H9 (cell line): ENCODE results near the gene RIIAD1. TPM values are rescaled to one million over a fixed set of nuclear protein-coding genes. Genes with fewer than 3 reads are reported as not detected.

Source experiments
- DNase-seq: peaks from one replicate; pipeline ENCODE4 v3.0.0-alpha.2; 2017
- H2AFZ ChIP-seq: one replicate; pipeline ENCODE4 v1.6.1; 2013; ENCODE audit warnings: mild to moderate bottlenecking, low read length, control low read depth, moderate library complexity
- H2AK5ac ChIP-seq: 2 replicates; pipeline ENCODE4 v1.6.1; 2013; ENCODE audit warnings: low read length, control low read depth, mixed read lengths; ENCODE audit not compliant: insufficient read length
- H2BK120ac ChIP-seq: one replicate; pipeline ENCODE4 v1.6.1; 2013; ENCODE audit warnings: low read depth, mild to moderate bottlenecking, low read length, control low read depth, inconsistent platforms; ENCODE audit not compliant: poor library complexity, severe bottlenecking
- H2BK12ac ChIP-seq: 2 replicates; pipeline ENCODE4 v1.6.1; 2013; ENCODE audit warnings: low read length, control low read depth, mixed read lengths, low read depth; ENCODE audit not compliant: insufficient read length
- H2BK15ac ChIP-seq: 2 replicates; pipeline ENCODE4 v1.6.1; 2013; ENCODE audit warnings: low read depth, low read length, control low read depth
- H2BK20ac ChIP-seq: one replicate; pipeline ENCODE4 v1.6.1; 2013; ENCODE audit warnings: low read depth, mild to moderate bottlenecking, low read length, control low read depth, inconsistent platforms; ENCODE audit not compliant: poor library complexity, severe bottlenecking
- H2BK5ac ChIP-seq: 2 replicates; pipeline ENCODE4 v1.6.1; 2013; ENCODE audit warnings: low read length, control low read depth, mixed read lengths; ENCODE audit not compliant: insufficient read length
- H3K14ac ChIP-seq: 2 replicates; pipeline ENCODE4 v1.6.1; 2013; ENCODE audit warnings: low read length, control low read depth; ENCODE audit not compliant: insufficient read depth
- H3K18ac ChIP-seq: 2 replicates; pipeline ENCODE4 v1.6.1; 2013; ENCODE audit warnings: low read depth, mild to moderate bottlenecking, mixed read lengths, low read length, control low read depth; ENCODE audit not compliant: insufficient read length
- H3K23ac ChIP-seq: 2 replicates; pipeline ENCODE4 v1.6.1; 2013; ENCODE audit warnings: low read length, control low read depth, mixed read lengths, low read depth; ENCODE audit not compliant: insufficient read length
- H3K23me2 ChIP-seq: 2 replicates; pipeline ENCODE4 v1.6.1; 2013; ENCODE audit warnings: low read depth, mild to moderate bottlenecking, mixed read lengths, low read length, control low read depth; ENCODE audit not compliant: insufficient read length, poor library complexity, severe bottlenecking
- H3K27ac ChIP-seq: 2 replicates; pipeline ENCODE4 v1.5.1; 2013; ENCODE audit warnings: low read length, control low read depth, mixed read lengths, low read depth; ENCODE audit not compliant: insufficient read length
- H3K27me3 ChIP-seq: 2 replicates; pipeline ENCODE4 v1.6.1; 2013; ENCODE audit warnings: low read length, control low read depth, inconsistent platforms; ENCODE audit not compliant: insufficient read depth
- H3K4ac ChIP-seq: 2 replicates; pipeline ENCODE4 v1.6.1; 2013; ENCODE audit warnings: low read depth, mild to moderate bottlenecking, control low read depth, inconsistent platforms, low read length, moderate library complexity
- H3K4me1 ChIP-seq: 2 replicates; pipeline ENCODE4 v1.6.1; 2013; ENCODE audit warnings: low read length, control low read depth, inconsistent platforms; ENCODE audit not compliant: insufficient read depth
- H3K4me2 ChIP-seq: 2 replicates; pipeline ENCODE4 v1.6.1; 2013; ENCODE audit warnings: low read length, control low read depth, mixed read lengths; ENCODE audit not compliant: insufficient read length, insufficient read depth
- H3K56ac ChIP-seq: 2 replicates; pipeline ENCODE4 v1.6.1; 2013; ENCODE audit warnings: low read depth, mild to moderate bottlenecking, mixed read lengths, low read length, control low read depth; ENCODE audit not compliant: insufficient read length
- H3K79me1 ChIP-seq: 2 replicates; pipeline ENCODE4 v1.6.1; 2013; ENCODE audit warnings: low read depth, mild to moderate bottlenecking, moderate library complexity, low read length, control low read depth, inconsistent platforms; ENCODE audit not compliant: insufficient read depth, poor library complexity, severe bottlenecking
- H3K79me2 ChIP-seq: 2 replicates; pipeline ENCODE4 v1.6.1; 2013; ENCODE audit warnings: low read length, control low read depth, inconsistent platforms; ENCODE audit not compliant: insufficient read depth
- H3K9ac ChIP-seq: 2 replicates; pipeline ENCODE4 v1.6.1; 2013; ENCODE audit warnings: low read length, control low read depth, mixed read lengths; ENCODE audit not compliant: insufficient read length; ENCODE audit errors: extremely low read depth
- H3K9me3 ChIP-seq: one replicate; pipeline ENCODE4 v1.6.1; 2013; ENCODE audit warnings: low read depth, low read length, inconsistent platforms; ENCODE audit not compliant: control insufficient read depth
- H3T11ph ChIP-seq: one replicate; pipeline ENCODE4 v1.6.1; 2013; ENCODE audit warnings: mild to moderate bottlenecking, low read length, control low read depth, inconsistent platforms
- H4K20me1 ChIP-seq: one replicate; pipeline ENCODE4 v1.6.1; 2013; ENCODE audit not compliant: control insufficient read depth, insufficient read length, insufficient read depth
- H4K5ac ChIP-seq: 2 replicates; pipeline ENCODE4 v1.6.1; 2013; ENCODE audit warnings: low read depth, mild to moderate bottlenecking, mixed read lengths, low read length, control low read depth; ENCODE audit not compliant: insufficient read length
- H4K8ac ChIP-seq: replicated peaks from 2 replicates; pipeline ENCODE4 v1.6.1; 2013; ENCODE audit warnings: low read length, control low read depth, mixed read lengths, low read depth; ENCODE audit not compliant: insufficient read length
- H4K91ac ChIP-seq: 2 replicates; pipeline ENCODE4 v1.6.1; 2013; ENCODE audit warnings: low read depth, mild to moderate bottlenecking, moderate library complexity, mixed read lengths, low read length, control low read depth; ENCODE audit not compliant: insufficient read length
- H3K27ac Mint-ChIP-seq, 3 experiments: 2 replicates in 2 of 3; 3 replicates in 1 of 3; pipeline ENCODE4 v1.8.0; 2020 to 2021; ENCODE audit warnings: mixed read lengths in 3 of 3, mild to moderate bottlenecking in 1 of 3, moderate library complexity in 1 of 3
- H3K27me3 Mint-ChIP-seq: 2 replicates; pipeline ENCODE4 v1.8.0; 2021; ENCODE audit warnings: low read depth, mild to moderate bottlenecking, moderate library complexity, mixed read lengths
- H3K36me3 Mint-ChIP-seq, 3 experiments: 2 replicates in 2 of 3; 3 replicates in 1 of 3; pipeline ENCODE4 v1.8.0; 2020 to 2021; ENCODE audit warnings: low read depth in 3 of 3, mixed read lengths in 3 of 3; ENCODE audit not compliant: insufficient read depth in 1 of 3
- H3K4me1 Mint-ChIP-seq, 2 experiments: 2 replicates each; pipeline ENCODE4 v1.8.0; 2020; ENCODE audit warnings: mixed read lengths in 2 of 2
- H3K4me3 Mint-ChIP-seq, 2 experiments: 2 replicates in 1 of 2; 3 replicates in 1 of 2; pipeline ENCODE4 v1.8.0; 2020 to 2021; ENCODE audit warnings: mild to moderate bottlenecking in 2 of 2, mixed read lengths in 2 of 2, moderate library complexity in 1 of 2
- H3K9me3 Mint-ChIP-seq, 2 experiments: 2 replicates in 1 of 2; 3 replicates in 1 of 2; pipeline ENCODE4 v1.8.0; 2020; ENCODE audit warnings: mild to moderate bottlenecking in 2 of 2, mixed read lengths in 2 of 2, moderate library complexity in 1 of 2
- CTCF ChIP-seq: fragments of 200-600 bp; sonication (generic); conservative IDR thresholded peaks from 3 replicates; pipeline ENCODE4 v1.8.0; 2021; ENCODE audit warnings: antibody characterized with exemption, mild to moderate bottlenecking
- WGBS: extraction: QIAGEN DNeasy Blood & Tissue Kit; methylation state at CpG from one replicate; pipeline ENCODE4 v1.1.7; 2013; ENCODE audit warnings: missing lambda C conversion rate, low lambda C conversion rate, mixed read lengths; ENCODE audit not compliant: insufficient read length; ENCODE audit errors: extremely low coverage; 5-methylcytosine and 5-hydroxymethylcytosine counted together
- total RNA-seq: library from RNA; stranded (reverse); gene quantifications from 2 replicates; pipeline ENCODE4 v1.2.1, GENCODE V29; 2021

RIIAD1 gene
- total RNA-seq, 1 experiment from 2014 or later = 1.4 TPM

DNA sequence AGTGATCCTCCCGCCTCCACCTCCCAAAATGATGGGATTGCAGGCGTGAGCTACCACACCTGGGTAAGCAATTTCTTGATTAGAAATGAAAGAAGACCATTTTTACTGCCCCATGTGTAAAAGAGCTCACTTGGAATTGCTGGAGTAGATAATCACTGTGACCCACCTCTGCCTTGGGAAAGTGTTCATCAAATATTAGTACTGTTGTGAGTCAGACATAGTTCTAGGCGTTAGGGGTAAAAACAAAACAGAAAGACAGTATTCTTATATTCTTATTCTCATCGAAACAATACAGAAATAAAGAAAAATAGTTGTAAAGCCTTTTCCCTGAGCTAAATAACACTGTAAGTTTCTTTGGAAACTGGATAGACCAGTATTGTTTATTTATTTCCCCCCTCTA, 40.9 kb upstream of the RIIAD1 start:
- H2BK120ac ChIP-seq = no peak overlapping the region
- no peak overlapping the region for H4K5ac ChIP-seq
- Mint-ChIP-seq H3K36me3 (peaks cover 2 to 24% (median 5%) of the 10 kb centered on the region in 3 experiments; a peak in 2 of 7 replicates), H3K4me3 (no peak overlapping the region), H3K27ac (no peak overlapping the region; a peak in 1 of 7 replicates), H3K4me1 (no peaks in the 10 kb centered on the region), H3K27me3 (no peaks in the 10 kb centered on the region), H3K9me3 (no peaks in the 10 kb centered on the region)
- no peak overlapping the region for H3K9ac ChIP-seq
- H3K79me1 ChIP-seq = no peaks in the 10 kb centered on the region
- no peaks in the 10 kb centered on the region for H3K79me2 ChIP-seq
- no peak overlapping the region for H3K18ac ChIP-seq
- DNase-seq = no peak
- H2BK15ac ChIP-seq = no peak overlapping the region
- no peaks in the 10 kb centered on the region for H3K27me3 ChIP-seq
- no peak overlapping the region for H4K91ac ChIP-seq
- TF ChIP-seq CTCF = no peak
- H3T11ph ChIP-seq = no peak overlapping the region
- no peaks in the 10 kb centered on the region for H3K4me1 ChIP-seq
- H4K20me1 ChIP-seq = no peaks in the 10 kb centered on the region
- no peak overlapping the region for H2BK20ac ChIP-seq
- H2AFZ ChIP-seq = no peak overlapping the region
- no peaks in the 10 kb centered on the region for H3K23me2 ChIP-seq
- no peak overlapping the region for H3K4ac ChIP-seq
- no peak overlapping the region for H3K4me2 ChIP-seq
- H3K23ac ChIP-seq = no peak overlapping the region
- no peak overlapping the region for H4K8ac ChIP-seq
- H3K14ac ChIP-seq = no peak overlapping the region
- H3K9me3 ChIP-seq = no peaks in the 10 kb centered on the region
- no peak overlapping the region for H3K56ac ChIP-seq
- no peak overlapping the region for H2AK5ac ChIP-seq
- H3K27ac ChIP-seq = no peak overlapping the region
- H2BK5ac ChIP-seq = no peak overlapping the region
- no CpG with 5 or more reads among the region's 4 CpGs for WGBS
- no peak overlapping the region for H2BK12ac ChIP-seq
